Measurements from ENCODE around the gene ACTN1. TPM values are rescaled to one million over a fixed set of nuclear protein-coding genes. Genes with fewer than 3 reads are reported as not detected.

ACTN1 gene
- total RNA-seq, 1 donor from 2014 or later, result 70.7 TPM

- H3K27me3 ChIP-seq, result no peaks in the 10 kb centered on the region
- Mint-ChIP-seq H3K9me3 (no peaks in the 10 kb centered on the region), H3K27me3 (ENCODE audit: insufficient read depth, low read depth) (no peaks in the 10 kb centered on the region), H3K27ac (no peak overlapping the region), H3K4me3 (no peak overlapping the region), H3K36me3 (peaks cover 36% of the 10 kb centered on the region), H3K4me1 (no peaks in the 10 kb centered on the region)
- DNase-seq (ENCODE audit: low spot score), result no peak
- no peaks in the 10 kb centered on the region for H4K20me1 ChIP-seq (ENCODE audit: low read depth)
- H3F3A ChIP-seq (ENCODE audit: low read depth), result no peaks in the 10 kb centered on the region
- no peaks in the 10 kb centered on the region for H3K79me2 ChIP-seq (ENCODE audit: low read depth)
- no peaks in the 10 kb centered on the region for H3K4me1 ChIP-seq
- H3K4me3 ChIP-seq, result no peak overlapping the region
- no peak overlapping the region for H3K27ac ChIP-seq
- no peak for TF ChIP-seq EZH2phosphoT487 (IDR thresholded peaks at IDR 0.05)
- no peak for TF ChIP-seq CTCF (IDR thresholded peaks at IDR 0.05)
- TF ChIP-seq EZH2 (IDR thresholded peaks at IDR 0.05), result no peak
- H3K4me2 ChIP-seq, result no peak overlapping the region
- no peaks in the 10 kb centered on the region for H3K36me3 ChIP-seq
- no peaks in the 10 kb centered on the region for H3K9me3 ChIP-seq (ENCODE audit: low read depth)
- H3K9ac ChIP-seq, result no peak overlapping the region
- no peak overlapping the region for H2AFZ ChIP-seq (replicated peaks)
Measured at GRCh38 chr14:68894802-68895703, 84.0 kb downstream of the ACTN1 start.

GRCh38 chr14:68894123-68894522, 85.0 kb downstream of the ACTN1 start:
- Histone ChIP-seq H3K9me3 (ENCODE audit: low read depth) (no peaks in the 10 kb centered on the region), H3K9ac (no peak overlapping the region), H4K20me1 (ENCODE audit: low read depth) (no peaks in the 10 kb centered on the region), H3K4me2 (no peak overlapping the region), H3K36me3 (no peaks in the 10 kb centered on the region), H3K27me3 (no peaks in the 10 kb centered on the region), H3F3A (ENCODE audit: low read depth) (no peaks in the 10 kb centered on the region), H3K79me2 (ENCODE audit: low read depth) (no peaks in the 10 kb centered on the region), H3K27ac (no peak overlapping the region), H2AFZ (replicated peaks) (no peak overlapping the region), H3K4me1 (no peaks in the 10 kb centered on the region), H3K4me3 (no peak overlapping the region)
- Mint-ChIP-seq H3K4me3 (no peak overlapping the region), H3K36me3 (peaks cover 43% of the 10 kb centered on the region), H3K9me3 (no peaks in the 10 kb centered on the region), H3K27me3 (ENCODE audit: insufficient read depth, low read depth) (no peaks in the 10 kb centered on the region), H3K4me1 (no peaks in the 10 kb centered on the region), H3K27ac (no peak overlapping the region)
- no peak for DNase-seq (ENCODE audit: low spot score)
- TF ChIP-seq EZH2 (IDR thresholded peaks at IDR 0.05), result no peak
- no peak for TF ChIP-seq CTCF (IDR thresholded peaks at IDR 0.05)
- no peak for TF ChIP-seq EZH2phosphoT487 (IDR thresholded peaks at IDR 0.05)

- H3K4me2 ChIP-seq, result no peak overlapping the region
- no peak overlapping the region for H3K4me3 ChIP-seq
- H4K20me1 ChIP-seq (ENCODE audit: low read depth), result no peaks in the 10 kb centered on the region
- H2AFZ ChIP-seq (replicated peaks), result no peak overlapping the region
- no peaks in the 10 kb centered on the region for H3K4me1 Mint-ChIP-seq
- no peak overlapping the region for H3K9ac ChIP-seq
- no peak for DNase-seq (ENCODE audit: low spot score)
- no peak overlapping the region for H3K27ac Mint-ChIP-seq
- H3K79me2 ChIP-seq (ENCODE audit: low read depth), result no peaks in the 10 kb centered on the region
- no peaks in the 10 kb centered on the region for H3K4me1 ChIP-seq
- TF ChIP-seq EZH2phosphoT487 (IDR thresholded peaks at IDR 0.05) (no peak), EZH2 (IDR thresholded peaks at IDR 0.05) (no peak), CTCF (IDR thresholded peaks at IDR 0.05) (no peak)
- no peaks in the 10 kb centered on the region for H3F3A ChIP-seq (ENCODE audit: low read depth)
- H3K36me3 ChIP-seq, result no peaks in the 10 kb centered on the region
- H3K27me3 Mint-ChIP-seq (ENCODE audit: insufficient read depth, low read depth), result no peaks in the 10 kb centered on the region
- no peak overlapping the region for H3K4me3 Mint-ChIP-seq
- H3K36me3 Mint-ChIP-seq, result peaks cover 48% of the 10 kb centered on the region
- no peak overlapping the region for H3K27ac ChIP-seq
- no peaks in the 10 kb centered on the region for H3K27me3 ChIP-seq
- no peaks in the 10 kb centered on the region for H3K9me3 Mint-ChIP-seq
- no peaks in the 10 kb centered on the region for H3K9me3 ChIP-seq (ENCODE audit: low read depth)
Measured at GRCh38 chr14:68893566-68893965, 85.5 kb downstream of the ACTN1 start.
